Amygdala (tissue), 56 donors: ENCODE data around the gene SPARC.
A peak's percentile ranks its signal among the peaks of the same experiment; 100 is the strongest.
"Not testable (repeated sequence)": the region's sequence is repeated elsewhere in the genome, so short reads cannot be mapped to it uniquely, and the experiment has no call there.

Experiments
- DNase-seq, 56 donors: peaks; one replicate each; lab custom pipeline; 2025; lab: John Stamatoyannopoulos, UW

The SPARC gene

DNA sequence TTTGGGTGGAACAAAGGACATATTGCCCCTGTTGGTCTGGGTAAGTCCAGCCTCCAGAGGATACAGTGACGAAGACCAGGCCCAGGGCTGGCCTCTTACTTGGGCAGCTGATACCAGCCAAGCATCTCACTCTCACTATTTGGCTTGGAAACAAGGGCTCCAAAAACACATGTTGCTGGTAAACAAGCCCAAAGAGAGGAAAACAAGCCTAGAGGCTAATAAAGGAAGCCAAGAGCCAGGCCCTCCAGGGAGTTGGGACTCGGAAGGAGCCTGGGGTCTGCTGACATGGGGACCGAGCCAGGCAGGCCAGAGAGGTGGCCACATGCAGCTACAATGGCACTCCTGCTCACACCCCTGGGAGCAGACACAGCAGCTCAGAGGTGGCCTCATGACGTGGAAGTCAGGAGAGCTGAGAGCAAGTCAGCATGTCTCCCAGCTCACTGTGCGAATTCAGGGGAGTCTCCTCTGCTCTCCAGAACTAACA is 5.7 kb downstream of the SPARC start:
- DNase-seq, result peak in 4 of 56 donors; percentile 17 to 46 (median 28)

DNA sequence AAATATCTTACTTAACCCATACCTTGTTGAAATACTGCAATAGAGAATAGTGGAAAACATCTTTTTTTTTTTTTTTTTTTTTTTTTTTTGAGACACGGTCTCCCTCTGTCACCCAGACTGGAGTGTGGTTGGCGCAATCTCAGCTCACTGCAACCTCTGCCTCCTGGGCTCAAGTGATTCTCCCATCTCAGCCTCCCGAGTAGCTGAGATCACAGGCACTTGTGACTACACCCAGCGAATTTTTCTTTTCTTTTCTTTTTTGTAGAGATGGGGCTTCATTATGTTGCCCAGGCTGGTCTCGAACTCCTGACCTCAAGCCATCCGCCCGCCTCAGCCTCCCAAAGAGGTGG is 6.6 kb downstream of the SPARC start:
- not testable (repeated sequence) for DNase-seq

- DNase-seq, result no peak
These were observed 7.1 kb downstream of the SPARC start for GRCh38 chr5:151679421-151680155.

DNA sequence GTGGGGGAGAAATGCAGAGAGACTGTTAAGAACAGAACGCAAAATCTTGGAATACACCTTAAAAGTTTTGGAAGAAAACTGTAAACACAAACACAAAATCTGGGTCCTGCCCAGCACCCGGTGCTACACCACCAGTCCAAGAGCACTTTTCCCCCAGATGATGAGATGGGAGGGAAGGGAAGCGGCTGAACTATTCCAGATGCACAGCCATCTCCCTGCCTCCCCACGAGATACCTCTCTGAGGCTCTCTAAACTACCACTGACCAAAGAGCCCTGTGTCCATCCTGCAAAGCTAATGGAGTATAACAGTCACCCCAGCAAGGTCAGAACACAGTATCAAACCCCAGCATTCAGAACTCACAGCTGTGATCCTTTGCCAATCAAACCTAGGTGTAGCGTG is 8.0 kb downstream of the SPARC start:
- no peak for DNase-seq

DNA sequence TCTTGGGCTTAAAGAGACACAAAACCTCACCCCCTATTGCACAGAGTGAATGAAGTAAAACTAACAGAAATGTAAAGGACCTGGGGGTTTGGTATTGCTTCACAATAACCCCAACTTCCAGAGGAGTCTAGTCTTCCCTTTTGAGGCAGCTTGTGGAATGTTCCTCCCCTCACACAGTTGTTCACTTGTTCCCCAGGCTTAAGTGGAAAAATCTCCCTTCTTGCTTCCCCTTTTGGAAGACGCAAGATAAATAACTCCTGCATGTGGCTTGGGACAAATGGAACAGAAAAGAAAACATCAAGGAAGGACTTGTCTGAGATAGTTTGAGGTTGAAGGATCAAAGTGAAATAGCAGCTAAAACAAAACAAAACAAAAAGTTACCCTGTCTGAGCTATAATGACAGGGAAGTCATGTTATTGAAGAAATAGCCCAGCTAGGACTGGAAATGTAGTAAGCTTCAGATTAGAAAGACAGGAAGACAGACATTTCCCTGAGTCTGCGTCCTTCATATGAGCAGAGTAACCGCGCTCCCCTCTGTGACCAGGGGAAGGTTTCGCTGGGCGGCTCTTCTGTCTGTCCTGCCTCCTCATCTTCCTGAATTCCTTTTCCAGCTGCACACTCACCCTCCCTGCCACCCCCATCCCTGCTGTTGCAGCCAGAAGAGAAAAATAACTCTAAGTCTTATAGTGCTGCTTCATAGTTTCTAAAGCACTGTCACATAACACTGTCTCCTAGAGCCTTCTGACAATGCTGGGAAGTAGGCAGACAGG is 8.8 kb downstream of the SPARC start:
- DNase-seq, result no peak

GRCh38 chr5:151676719-151677118 is 10.0 kb downstream of the SPARC start:
- DNase-seq, result no peak

GRCh38 chr5:151676314-151676712 is 10.4 kb downstream of the SPARC start:
- no peak for DNase-seq

DNA sequence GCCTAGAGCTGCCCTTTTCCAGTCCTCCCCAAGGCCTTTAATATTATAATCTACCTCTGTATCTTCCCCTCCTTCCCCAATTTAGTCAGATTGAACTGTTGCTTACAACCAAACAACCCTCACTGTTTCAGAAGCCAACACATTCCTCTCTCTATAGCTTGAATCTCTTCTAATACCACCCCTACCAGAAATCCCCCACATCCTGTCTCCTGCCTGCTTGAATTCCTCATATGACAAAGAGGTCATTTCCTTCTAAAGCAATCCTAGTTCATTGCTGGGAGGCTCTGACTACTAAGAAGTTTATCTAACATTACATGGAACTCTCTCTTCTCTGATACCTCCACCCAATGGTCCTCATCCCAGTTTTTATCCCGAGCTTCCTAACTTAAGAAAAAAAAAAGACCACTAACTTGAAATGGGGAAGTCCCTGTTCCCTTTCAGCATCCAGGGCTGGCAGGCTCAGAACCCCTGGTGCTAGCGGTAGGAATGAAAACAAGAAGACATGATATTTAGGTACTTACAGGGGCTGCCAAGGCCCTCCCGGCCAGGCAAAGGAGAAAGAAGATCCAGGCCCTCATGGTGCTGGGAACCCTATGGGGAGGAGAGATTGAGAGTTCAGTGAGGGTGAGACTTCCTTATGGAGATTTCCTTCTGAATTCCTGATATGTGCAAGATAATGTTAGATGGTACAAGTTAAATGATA is 11.0 kb downstream of the SPARC start:
- DNase-seq, result no peak

DNA sequence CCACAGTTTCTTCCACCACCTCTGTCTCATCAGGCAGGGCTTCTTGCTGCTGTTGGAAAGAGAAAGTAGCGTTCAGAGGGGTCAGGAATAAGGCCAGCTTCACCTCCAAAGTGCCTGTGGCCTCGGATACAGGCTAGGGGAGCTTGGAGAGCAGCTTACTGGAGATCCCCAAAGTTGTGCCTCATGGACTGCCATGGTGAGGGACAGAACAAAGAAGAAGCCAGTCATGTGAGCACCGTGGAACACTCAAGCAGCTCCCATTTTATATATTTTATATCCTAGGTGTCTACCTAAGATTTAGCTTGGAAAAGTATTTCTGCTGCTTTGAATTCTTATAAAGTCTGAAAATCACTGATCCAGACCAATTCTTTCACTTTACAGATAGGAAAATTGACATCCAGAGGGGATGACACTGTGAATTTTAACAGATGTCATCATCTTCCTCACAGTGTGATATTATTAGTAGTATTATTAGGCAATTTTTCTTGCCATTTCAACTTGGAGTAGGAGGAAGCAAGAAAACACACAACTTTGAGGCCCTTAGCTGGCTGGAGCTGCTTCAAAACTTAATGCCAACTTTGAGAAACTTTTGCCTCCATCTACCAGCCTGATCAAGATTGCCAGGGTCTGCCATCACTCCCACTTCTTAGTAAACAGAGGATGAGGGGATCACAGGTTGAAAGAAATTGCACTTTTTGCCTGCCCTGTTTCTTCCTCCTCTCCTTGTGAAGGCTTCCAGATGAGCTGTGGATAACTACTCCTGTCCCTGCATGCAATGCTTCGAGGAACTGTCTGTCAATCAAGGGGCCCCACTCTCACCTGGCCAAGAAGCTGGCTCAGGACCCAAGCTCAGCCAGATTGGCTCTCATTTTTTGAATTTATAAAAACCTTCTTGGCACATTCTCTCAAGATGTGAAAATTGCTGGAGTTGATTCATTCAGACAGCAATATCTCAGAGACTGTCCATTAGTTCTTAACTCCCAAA is 11.8 kb downstream of the SPARC start:
- no peak for DNase-seq

- DNase-seq, result no peak
These were observed 13.3 kb downstream of the SPARC start for GRCh38 chr5:151673421-151673820.

- no peak for DNase-seq
These were observed 14.2 kb downstream of the SPARC start for GRCh38 chr5:151672516-151672915.

- DNase-seq, result no peak
These were observed 14.8 kb downstream of the SPARC start for GRCh38 chr5:151671950-151672349.

DNA sequence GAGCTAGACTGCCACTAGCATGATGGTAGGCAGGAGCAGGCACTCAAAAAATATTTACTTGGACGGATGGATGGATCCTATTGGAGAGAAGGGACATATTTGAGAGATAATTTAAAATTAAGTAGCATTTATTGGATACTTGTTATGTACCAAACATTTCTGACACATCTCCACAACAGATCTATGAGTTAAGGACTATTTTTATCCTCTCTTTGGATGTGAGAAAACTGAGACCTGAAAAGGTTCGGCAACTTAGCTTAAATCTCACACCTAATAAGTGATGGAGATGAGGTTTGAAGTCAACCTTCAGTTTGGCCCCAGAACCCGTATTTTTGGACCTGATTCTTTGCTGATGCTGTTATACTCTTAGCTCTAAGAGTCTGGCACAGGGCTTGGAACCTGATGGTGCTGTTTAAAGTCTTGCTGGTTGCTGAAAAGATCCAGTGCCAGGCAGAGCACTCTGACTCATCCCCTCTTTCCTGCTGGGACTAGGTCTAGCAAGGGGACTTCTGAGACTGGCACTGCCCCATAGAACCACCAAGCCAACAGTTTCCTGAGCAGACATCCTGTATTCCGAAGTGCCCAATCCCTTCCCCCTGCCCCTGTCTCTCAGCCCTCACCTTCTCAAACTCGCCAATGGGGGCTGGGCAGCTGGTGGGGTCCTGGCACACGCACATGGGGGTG is 15.6 kb downstream of the SPARC start:
- DNase-seq, result no peak

DNA sequence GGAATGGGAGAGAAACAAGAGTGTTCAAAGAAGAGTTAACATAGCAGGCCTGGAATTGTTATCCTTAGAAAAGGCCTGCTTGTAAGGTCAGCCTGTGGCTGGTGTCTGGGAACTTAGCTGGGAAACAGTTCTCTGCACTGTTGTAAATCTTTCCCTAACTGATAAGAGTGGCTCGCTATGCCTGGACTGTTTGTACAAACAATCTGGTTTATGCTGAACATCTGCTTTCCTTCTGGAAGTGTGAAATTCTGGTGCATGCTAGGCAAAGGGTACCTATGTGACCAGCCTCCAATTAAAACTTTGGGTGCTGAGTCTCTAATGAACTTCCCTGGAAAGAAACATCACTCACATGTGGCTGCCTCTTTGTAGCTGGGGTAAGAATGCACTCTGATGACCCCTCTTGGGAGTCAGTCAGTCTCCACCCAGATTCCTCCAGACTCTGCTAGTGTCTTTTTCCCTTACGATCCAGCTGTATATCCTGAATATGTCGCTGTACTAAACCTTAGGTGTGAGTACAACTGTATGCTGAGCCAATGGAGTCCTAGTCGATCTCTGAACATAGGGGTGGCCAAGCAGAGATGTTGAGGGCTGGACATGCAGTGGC is 16.5 kb downstream of the SPARC start:
- no peak for DNase-seq

DNA sequence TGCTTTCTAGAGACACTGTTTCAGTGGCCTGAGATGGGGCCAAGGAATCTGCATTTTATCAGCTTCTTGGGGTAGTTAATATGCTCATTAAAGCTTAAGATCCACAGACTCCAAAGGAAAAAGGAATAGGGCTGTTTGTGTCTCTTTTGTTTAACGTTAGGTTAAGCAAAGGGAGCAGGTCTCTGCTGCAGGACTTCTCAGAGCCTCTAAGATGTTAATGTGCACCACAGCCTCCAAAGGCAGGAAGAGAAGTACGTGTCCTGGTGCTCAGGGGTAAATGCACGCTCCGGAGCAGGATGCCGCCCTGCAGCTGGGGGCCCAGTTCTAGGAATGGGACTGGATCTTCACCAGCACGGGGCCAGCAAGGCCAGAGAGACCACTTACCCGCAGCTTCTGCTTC is 19.6 kb downstream of the SPARC start:
- no peak for DNase-seq

DNA sequence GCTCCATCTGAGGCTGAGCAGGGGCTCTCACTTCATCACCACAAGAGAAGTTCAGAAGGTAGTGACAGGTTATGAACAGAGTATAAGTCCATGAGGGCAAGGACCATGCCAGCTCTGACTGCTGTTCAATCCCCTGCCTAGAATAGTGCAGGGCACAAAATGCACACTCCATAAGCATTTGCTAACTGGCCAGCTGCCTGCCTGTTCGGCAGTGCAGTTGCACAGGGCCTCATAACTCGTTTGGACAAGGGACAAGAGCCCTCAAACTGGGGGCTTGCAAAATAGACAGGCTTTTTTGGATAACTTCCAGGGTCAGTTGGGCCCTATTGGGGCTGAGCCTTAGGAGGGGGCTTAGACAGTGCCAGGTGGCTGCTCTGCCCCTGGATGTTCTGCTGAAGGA is 21.1 kb downstream of the SPARC start:
- DNase-seq, result no peak

DNA sequence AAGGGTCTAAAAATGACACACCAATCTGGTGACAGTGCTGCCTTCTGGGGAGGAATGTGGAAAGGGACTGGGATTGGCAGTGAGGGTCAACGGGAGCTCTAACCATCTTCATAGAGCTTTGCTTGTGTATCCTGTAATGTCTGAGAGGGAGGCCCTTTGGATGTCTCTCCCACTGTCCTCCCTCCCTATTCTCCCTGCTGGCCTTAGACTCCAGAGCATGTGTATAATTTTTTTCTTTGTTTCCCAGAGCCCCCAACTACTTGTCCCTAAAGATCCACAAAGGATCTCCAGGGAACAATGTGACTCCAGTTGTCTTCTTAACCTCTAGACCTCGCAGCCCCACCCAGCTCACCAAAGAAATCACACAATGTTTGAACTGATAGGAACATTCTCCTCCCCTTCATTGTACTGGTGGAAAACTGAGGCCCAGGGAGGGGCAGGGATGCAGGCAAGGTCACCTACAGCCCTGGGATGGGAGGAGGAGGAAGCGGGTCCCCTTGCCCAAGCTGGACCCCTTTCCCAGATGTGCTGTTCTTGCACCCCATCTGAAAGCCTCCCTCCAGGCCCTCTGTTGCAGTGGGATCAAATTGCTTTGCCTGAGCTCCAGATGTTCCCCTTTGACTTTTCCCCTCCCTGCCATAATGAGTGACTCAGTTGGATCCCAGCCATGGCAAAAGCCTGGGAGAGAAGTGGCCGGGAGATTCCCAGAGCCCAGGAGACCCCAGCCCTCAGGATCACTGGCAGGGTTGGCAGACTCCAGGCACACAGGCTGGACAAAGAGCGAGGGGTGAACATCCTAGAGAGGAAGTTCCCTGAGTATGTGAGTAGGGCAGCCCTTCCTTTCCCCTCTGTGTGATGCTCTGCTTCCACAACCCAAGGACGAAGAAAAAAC is 21.8 kb downstream of the SPARC start:
- peak in 1 of 56 donors; percentile 8 for DNase-seq
